Pulmonary artery endothelial cell (primary cell): ENCODE measurements around the gene SUCLA2. TPM values are rescaled to one million over a fixed set of nuclear protein-coding genes. Genes with fewer than 3 reads are reported as not detected.

Experiments used
- DNase-seq: peaks from one replicate; pipeline ENCODE4 v3.0.0-alpha.2; 2011; ENCODE audit warnings: low read depth, low spot score
- total RNA-seq: library from RNA; depleted of rRNA; stranded (reverse); fragments of >200 nt; gene quantifications from 2 replicates; pipeline ENCODE4 v1.2.3, GENCODE V29; 2014

The SUCLA2 gene
- total RNA-seq, 1 donor from 2014 or later: 31.2 TPM

DNA sequence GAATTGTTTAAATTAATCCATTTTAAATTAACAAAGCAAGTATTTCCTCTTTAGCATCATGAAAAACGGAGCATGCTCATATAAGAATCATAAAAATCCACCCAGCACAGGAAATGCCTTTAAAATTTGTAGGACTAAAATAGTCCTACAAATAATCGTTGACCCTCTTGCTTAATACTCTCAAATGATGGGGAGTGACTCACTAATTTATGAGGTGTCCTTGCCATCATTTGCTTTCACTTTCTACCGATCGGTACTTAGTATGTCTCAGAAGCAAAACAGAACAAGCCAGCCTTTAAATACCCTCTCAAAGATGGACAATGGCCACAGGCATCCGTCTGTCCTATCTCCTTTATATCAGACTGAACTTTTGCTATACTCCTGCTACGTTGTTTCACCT is 97.2 kb downstream of the SUCLA2 start:
- DNase-seq: no peak

DNA sequence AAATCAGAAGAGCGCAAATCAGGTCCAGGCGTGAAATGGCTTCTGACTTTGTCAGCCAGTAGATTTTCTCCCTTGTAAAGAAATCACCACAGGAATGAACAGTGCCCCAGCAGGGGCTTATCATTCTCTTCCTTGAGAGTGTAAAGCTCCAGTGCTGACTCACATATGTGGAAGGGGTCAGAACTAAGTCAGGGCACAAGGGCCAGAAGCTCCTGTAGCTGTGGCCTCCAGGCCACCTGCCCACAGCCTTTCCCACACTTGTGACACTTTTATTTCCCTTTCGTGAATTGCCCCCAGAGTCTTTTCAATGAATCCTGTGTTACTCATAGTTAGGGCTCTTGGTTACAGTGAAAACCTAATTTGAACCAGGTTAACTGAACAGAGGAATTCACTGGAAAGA is 99.6 kb downstream of the SUCLA2 start:
- no peak for DNase-seq

DNA sequence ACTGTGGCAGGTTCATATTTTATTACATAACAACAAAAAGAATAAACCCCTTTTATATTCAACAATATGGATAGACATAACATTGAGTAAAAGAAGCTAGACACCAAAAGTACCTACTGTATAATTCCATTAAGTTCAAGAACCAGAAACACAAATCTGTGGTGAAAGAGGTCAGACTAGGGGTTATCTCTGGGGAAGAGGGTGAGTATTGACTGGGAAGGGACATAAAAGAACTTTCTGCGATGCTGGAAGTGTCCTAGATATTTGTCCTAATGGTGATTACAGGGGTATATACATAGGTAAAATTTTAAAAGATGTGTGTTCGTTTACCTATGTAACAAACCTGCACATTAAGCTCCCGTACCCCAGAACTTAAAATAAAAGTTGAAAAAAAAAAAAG is 103.0 kb downstream of the SUCLA2 start:
- no peak for DNase-seq

DNA sequence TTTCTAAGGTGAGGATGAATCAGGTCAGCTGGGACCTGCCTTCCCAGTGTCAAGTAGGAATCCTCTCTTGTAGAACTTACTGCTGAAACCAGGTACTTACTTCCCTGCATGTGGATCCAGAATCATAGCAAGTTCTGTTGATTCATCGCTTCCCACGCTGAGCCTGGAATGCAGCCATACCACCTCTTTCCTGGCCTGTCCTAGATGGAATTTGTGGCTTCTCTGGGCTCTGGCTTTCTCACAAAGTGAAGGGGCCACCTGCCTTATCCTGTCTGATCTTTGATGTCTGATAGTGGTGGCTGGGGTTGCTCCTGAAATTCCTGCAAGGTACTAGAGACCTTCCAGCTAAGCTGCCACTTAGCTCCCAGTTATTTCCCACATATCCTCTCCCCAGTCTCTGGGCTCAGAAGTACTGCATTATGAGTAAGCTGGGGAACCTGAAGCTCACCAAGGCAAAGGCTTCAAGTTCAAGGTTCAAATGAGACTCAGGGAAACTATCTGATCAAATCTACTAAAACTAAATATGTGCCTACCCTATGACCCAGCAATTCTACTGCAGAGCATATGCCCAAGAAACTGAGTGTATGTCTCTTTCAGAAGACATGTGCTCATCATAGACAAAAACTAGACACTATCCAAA is 103.5 kb downstream of the SUCLA2 start:
- no peak for DNase-seq

DNA sequence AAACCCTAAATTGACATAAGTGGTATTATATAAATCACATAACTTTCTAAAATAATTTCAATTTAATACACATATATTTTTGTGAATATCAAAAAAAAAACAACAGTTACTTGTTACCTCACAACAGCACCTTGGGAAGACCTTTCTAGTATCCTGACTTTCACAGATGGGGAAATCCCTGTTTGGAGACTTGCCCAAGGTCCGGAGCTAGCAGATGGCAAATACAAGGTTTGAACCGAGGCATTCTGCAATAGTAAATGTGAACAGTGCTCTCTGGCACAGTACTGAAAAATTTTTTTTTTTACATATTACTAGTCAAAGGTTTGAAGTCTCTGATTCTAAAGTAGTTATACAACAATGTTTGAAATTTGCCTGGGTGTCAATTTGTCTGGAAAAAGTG is 104.5 kb downstream of the SUCLA2 start:
- DNase-seq: no peak

DNA sequence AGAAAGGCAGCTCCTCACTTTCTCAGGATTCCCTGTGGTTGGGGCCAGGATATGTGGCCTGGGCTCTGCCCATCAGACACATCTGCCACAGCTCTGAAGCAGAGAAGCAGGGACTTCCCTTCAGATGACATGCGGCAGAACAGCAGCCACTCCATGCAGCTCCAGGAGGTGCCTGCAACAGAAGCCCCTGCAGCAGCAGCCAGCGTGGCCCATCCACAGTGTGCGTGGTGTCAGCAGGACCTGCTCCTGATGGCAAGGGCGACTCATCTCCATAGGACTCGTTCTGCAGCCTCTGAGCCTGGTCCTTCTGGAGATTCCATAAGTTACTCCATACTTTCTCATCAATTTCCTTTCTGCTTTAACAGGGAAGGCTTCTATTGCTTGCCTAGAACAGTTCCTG is 105.0 kb downstream of the SUCLA2 start:
- no peak for DNase-seq

DNA sequence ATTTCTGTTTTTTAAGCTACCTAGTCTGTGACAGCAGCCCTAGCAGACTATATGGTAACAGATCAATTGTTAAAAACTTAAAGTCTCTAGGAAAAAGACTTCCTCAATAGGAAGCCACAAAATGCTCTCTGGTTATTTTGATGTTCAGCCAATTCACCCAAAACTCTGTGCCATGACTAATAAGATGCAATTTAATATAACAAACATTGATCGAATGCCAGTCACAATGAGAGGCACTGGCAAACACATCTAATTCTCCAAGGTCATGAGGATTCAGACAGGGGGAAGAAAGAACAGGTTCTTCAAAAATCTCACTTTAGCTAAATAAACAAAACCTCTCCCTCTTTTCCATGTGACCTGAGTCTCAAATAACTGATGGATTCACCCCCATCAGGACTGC is 107.5 kb downstream of the SUCLA2 start:
- DNase-seq: no peak

Other genes starting within 250 kb of the SUCLA2 start
- gene NUDT15, start 36.5 kb upstream of the SUCLA2 start, total RNA-seq: 25.3 and 42.6 TPM in 2 replicates
- gene MED4, start 93.8 kb upstream of the SUCLA2 start, total RNA-seq: 28.7 and 37.1 TPM in 2 replicates
- 122 and 126 TPM in 2 replicates for gene ITM2B, start 231.9 kb upstream of the SUCLA2 start, total RNA-seq